ENCODE measurements around the gene ZBTB8B.

DNA sequence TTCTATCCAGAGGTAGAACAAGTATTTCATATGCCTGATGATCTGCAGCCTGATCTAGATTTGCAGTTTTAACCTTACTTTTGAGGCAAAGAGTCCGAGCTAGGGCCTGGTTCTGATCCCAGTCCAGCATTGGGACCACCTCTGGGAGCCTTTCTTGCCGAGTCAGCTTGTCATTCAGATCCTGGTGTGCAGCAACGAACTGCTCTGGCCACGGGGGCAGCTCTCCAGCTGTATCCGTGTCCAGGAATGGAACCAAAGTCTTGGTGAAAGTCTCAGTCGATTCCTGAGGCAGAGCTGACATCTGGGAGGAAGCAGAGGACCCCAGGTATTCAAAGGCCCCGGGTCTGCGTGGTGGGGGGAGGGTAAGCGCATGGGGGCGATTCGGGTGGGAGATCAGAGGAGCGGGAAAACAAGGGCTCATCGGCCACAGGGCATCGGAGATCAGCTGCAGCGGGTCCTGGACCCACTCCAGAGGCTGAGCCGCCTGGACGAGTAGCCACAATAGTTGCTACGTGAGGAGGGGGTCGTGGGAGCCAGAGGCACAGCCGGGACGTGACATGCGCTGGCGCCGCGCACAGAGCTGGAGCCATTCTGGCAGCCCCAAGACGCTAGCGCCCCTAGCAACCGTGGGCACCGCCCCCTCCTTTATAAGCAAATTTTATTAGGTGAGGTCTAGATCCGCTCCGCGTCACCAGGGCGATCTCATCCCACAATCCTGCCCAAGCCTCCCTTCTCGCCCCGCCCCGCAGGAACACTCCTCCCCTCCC is 38.2 kb upstream of the ZBTB8B start:
- TF ChIP-seq, protein P1, sequence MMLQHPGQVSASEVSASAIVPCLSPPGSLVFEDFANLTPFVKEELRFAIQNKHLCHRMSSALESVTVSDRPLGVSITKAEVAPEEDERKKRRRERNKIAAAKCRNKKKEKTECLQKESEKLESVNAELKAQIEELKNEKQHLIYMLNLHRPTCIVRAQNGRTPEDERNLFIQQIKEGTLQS (IDR thresholded peaks at IDR 0.05; ENCODE audit: borderline replicate concordance, extremely low read depth, low read depth, low read length), result no peak
- TF ChIP-seq RB1 (IDR thresholded peaks at IDR 0.05; ENCODE audit: borderline replicate concordance) (no peak), HDAC2 (IDR thresholded peaks at IDR 0.05) (no peak), SMC3 (IDR thresholded peaks at IDR 0.05; ENCODE audit: borderline replicate concordance, low read length) (no peak)
- TF ChIP-seq, protein P2, sequence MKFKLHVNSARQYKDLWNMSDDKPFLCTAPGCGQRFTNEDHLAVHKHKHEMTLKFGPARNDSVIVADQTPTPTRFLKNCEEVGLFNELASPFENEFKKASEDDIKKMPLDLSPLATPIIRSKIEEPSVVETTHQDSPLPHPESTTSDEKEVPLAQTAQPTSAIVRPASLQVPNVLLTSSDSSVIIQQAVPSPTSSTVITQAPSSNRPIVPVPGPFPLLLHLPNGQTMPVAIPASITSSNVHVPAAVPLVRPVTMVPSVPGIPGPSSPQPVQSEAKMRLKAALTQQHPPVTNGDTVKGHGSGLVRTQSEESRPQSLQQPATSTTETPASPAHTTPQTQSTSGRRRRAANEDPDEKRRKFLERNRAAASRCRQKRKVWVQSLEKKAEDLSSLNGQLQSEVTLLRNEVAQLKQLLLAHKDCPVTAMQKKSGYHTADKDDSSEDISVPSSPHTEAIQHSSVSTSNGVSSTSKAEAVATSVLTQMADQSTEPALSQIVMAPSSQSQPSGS (IDR thresholded peaks at IDR 0.05; ENCODE audit: low read length), result no peak
